Vagina (tissue), 2 donors: ENCODE results near the gene SP1. TPM values are rescaled to one million over a fixed set of nuclear protein-coding genes. Genes with fewer than 3 reads are reported as not detected.
"Not testable (repeated sequence)": the region's sequence is repeated elsewhere in the genome, so short reads cannot be mapped to it uniquely, and the experiment has no call there.

Experiments used
- DNase-seq, 2 donors: peaks; one replicate each; pipeline ENCODE4 v3.0.0-alpha.2; 2017; ENCODE audit errors: extremely low spot score in 2 of 2
- H3K27ac ChIP-seq: fragments of 200-600 bp; sonication (generic); one replicate; pipeline ENCODE4 v1.5.1; 2019
- H3K27me3 ChIP-seq: fragments of 200-600 bp; sonication (generic); one replicate; pipeline ENCODE4 v1.5.1; 2019
- H3K36me3 ChIP-seq, 2 donors: fragments of 200-600 bp; sonication (generic); one replicate each; pipeline ENCODE4 v1.5.1; 2017 to 2019
- H3K4me1 ChIP-seq: fragments of 200-600 bp; sonication (generic); one replicate; pipeline ENCODE4 v1.5.1; 2019
- H3K4me3 ChIP-seq, 2 donors: fragments of 200-600 bp; sonication (generic); 1 replicate in 1 of 2; 2 replicates in 1 of 2; pipeline ENCODE4 v1.5.1; 2016 to 2019
- H3K9me3 ChIP-seq: fragments of 200-600 bp; sonication (generic); one replicate; pipeline ENCODE4 v1.5.1; 2019
- POLR2A ChIP-seq, 2 donors: fragments of 450-650 bp; IDR thresholded peaks; one replicate each; pipeline ENCODE4 v1.6.1; 2017; ENCODE audit warnings: antibody characterized with exemption in 2 of 2, mild to moderate bottlenecking in 2 of 2, moderate library complexity in 2 of 2
- POLR2AphosphoS5 ChIP-seq, 2 donors: sonication (generic); formaldehyde crosslinking; IDR thresholded peaks; one replicate each; pipeline ENCODE4 v1.9.0; 2017; ENCODE audit warnings: antibody characterized with exemption in 2 of 2, mild to moderate bottlenecking in 2 of 2, low read depth in 1 of 2; ENCODE audit not compliant: insufficient read depth in 1 of 2
- intact Hi-C: fragments of 100-400 bp; cut with DNase I; formaldehyde crosslinking; loops from one replicate; pipeline ENCODE4 v1.15.1; 2023
- total RNA-seq: library from RNA; depleted of rRNA; stranded (reverse); fragments of >200 nt; gene quantifications from one replicate; pipeline ENCODE4 v1.2.3, GENCODE V29; 2016
- TF ChIP-seq, protein P1 (sequence below), 3 experiments: fragments of 450-650 bp in 2 of 3; fragments of 200-600 bp in 1 of 3; sonication (generic) in 1 of 3; IDR thresholded peaks; one replicate each; pipeline ENCODE4 v1.5.1; 2017 to 2019; ENCODE audit warnings: antibody characterized with exemption in 3 of 3, mild to moderate bottlenecking in 2 of 3, moderate library complexity in 2 of 3

Gene SP1
- total RNA-seq, 1 donor from 2014 or later = 76.1 TPM

GRCh38 chr12:53441040-53441833 lies 61.3 kb downstream of the SP1 start, which contains the start of gene PRR13:
PRR13 (plus strand) TSS chr12:53441734; CDS start chr12:53442715, 981 bp downstream.
- Histone ChIP-seq H3K36me3 (peaks cover 0 to 24% of the 10 kb centered on the region in 2 donors), H3K27me3 (no peaks in the 10 kb centered on the region), H3K9me3 (no peaks in the 10 kb centered on the region), H3K27ac (peak within 1 kb of the TSS; percentile 97), H3K4me3 (peak within 1 kb of the TSS; percentile 51 to 75), H3K4me1 (peaks cover 28% of the 10 kb centered on the region)
- peak; percentile 79 to 96 for TF ChIP-seq POLR2A (IDR thresholded peaks at IDR 0.05)
- TF ChIP-seq, protein P1, sequence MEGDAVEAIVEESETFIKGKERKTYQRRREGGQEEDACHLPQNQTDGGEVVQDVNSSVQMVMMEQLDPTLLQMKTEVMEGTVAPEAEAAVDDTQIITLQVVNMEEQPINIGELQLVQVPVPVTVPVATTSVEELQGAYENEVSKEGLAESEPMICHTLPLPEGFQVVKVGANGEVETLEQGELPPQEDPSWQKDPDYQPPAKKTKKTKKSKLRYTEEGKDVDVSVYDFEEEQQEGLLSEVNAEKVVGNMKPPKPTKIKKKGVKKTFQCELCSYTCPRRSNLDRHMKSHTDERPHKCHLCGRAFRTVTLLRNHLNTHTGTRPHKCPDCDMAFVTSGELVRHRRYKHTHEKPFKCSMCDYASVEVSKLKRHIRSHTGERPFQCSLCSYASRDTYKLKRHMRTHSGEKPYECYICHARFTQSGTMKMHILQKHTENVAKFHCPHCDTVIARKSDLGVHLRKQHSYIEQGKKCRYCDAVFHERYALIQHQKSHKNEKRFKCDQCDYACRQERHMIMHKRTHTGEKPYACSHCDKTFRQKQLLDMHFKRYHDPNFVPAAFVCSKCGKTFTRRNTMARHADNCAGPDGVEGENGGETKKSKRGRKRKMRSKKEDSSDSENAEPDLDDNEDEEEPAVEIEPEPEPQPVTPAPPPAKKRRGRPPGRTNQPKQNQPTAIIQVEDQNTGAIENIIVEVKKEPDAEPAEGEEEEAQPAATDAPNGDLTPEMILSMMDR (IDR thresholded peaks at IDR 0.05) = no peak
- peak; percentile 93 to 96 for TF ChIP-seq POLR2AphosphoS5 (IDR thresholded peaks at IDR 0.05; ENCODE audit: insufficient read depth in 1 of 2, low read depth in 1 of 2)
- intact Hi-C loops = no loop called here
- peak in 1 of 2 donors; percentile 100 for DNase-seq

DNA sequence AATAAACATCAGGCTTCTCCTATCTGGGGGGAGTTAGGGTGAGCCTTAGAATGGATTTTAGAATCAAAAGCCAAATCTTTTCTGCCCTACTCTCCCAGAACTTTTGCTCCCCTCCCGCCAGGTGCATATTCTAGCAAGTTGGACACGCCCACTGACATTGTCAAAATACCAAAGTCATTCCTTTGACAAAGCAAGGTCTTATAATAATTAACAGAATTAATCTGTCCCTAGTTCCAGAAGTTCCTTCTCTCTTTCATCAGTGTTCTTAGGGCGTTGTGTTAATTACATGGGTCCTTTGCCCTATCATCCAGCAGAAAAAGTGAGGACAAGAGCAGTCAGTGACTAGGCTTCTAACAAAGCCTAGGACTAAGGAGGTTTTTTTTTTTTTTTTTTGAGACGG lies 64.0 kb downstream of the SP1 start:
- intact Hi-C loops = no loop called here
- Histone ChIP-seq H3K36me3 (peaks cover 0 to 31% of the 10 kb centered on the region in 2 donors), H3K27me3 (no peaks in the 10 kb centered on the region), H3K27ac (no peak overlapping the region), H3K4me3 (no peak overlapping the region), H3K9me3 (no peaks in the 10 kb centered on the region), H3K4me1 (peaks cover 28% of the 10 kb centered on the region)
- no peak for TF ChIP-seq POLR2AphosphoS5 (IDR thresholded peaks at IDR 0.05; ENCODE audit: insufficient read depth in 1 of 2, low read depth in 1 of 2)
- no peak for DNase-seq

DNA sequence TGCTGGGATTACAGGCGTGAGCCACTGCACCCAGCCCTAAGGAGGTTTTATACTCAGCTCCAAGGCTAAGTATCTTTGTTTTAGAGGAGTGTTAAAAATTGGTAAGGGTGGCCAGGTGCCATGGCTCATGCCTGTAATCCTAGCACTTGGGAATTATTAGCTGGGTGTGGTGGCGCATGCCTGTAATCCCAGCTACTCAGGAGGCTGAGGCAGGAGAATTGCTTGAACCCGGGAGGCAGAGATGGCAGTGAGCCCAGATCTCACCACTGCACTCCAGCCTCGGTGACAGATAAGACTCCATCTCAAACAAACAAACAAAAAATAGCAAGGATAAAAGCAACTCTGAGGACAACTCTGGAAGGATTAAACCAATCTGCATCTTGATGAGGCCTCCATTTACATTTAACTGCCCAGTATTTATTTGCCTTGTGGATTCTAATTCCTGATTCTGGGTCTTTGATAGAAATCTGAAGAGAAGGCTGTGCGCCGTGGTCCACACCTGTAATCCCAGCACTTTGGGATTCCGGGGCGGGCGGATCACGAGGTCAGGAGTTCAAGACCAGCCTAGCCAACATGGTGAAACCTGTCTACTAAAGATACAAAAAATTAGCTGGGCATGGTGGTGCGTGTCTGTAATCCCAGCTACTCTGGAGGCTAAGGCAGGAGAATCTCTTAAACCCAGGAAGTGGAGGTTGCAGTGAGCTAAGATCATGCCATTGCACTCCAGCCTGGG lies 64.8 kb downstream of the SP1 start:
- H3K9me3 ChIP-seq, DNase-seq, H3K4me3 ChIP-seq, H3K27ac ChIP-seq, H3K27me3 ChIP-seq, intact Hi-C loops: not testable (repeated sequence)
- Histone ChIP-seq H3K4me1 (peaks cover 28% of the 10 kb centered on the region), H3K36me3 (peaks cover 0 to 31% of the 10 kb centered on the region in 2 donors)

- Histone ChIP-seq H3K27me3 (no peaks in the 10 kb centered on the region), H3K9me3 (no peaks in the 10 kb centered on the region), H3K27ac (no peak overlapping the region), H3K4me1 (peaks cover 25% of the 10 kb centered on the region), H3K4me3 (no peak overlapping the region), H3K36me3 (peaks cover 2 to 26% of the 10 kb centered on the region in 2 donors)
- intact Hi-C loops = loop anchor here (5.0 to 10.0 kb wide), 2 partner anchors 51 to 66 kb away; partner anchors contain the start of genes SP1 and TARBP2
- no peak for DNase-seq
- no peak for TF ChIP-seq POLR2AphosphoS5 (IDR thresholded peaks at IDR 0.05; ENCODE audit: insufficient read depth in 1 of 2, low read depth in 1 of 2)
- TF ChIP-seq, protein P1 (IDR thresholded peaks at IDR 0.05) = no peak
- no peak for TF ChIP-seq POLR2A (IDR thresholded peaks at IDR 0.05)
Observed at GRCh38 chr12:53450936-53451335, 71.0 kb downstream of the SP1 start.

GRCh38 chr12:53451661-53452158 lies 71.7 kb downstream of the SP1 start, which contains the start of gene PCBP2:
PCBP2 (plus strand) TSS chr12:53452102; CDS start chr12:53454801, 2,699 bp downstream.
- DNase-seq = peak; percentile 98
- H3K4me3 ChIP-seq = peak within 1 kb of the TSS; percentile 74 to 80
- H3K36me3 ChIP-seq = peaks cover 2 to 32% of the 10 kb centered on the region in 2 donors
- intact Hi-C loops = loop anchor here (5.0 to 10.0 kb wide), 2 partner anchors 51 to 67 kb away; partner anchors contain the start of genes SP1 and TARBP2
- peak within 1 kb of the TSS; percentile 98 for H3K27ac ChIP-seq
- peaks cover 25% of the 10 kb centered on the region for H3K4me1 ChIP-seq
- H3K9me3 ChIP-seq = no peaks in the 10 kb centered on the region
- no peaks in the 10 kb centered on the region for H3K27me3 ChIP-seq
- peak in 1 of 2 donors; percentile 59 for TF ChIP-seq POLR2A (IDR thresholded peaks at IDR 0.05)
- TF ChIP-seq POLR2AphosphoS5 (IDR thresholded peaks at IDR 0.05; ENCODE audit: insufficient read depth in 1 of 2, low read depth in 1 of 2) = peak; percentile 91 to 94
- TF ChIP-seq, protein P1 (IDR thresholded peaks at IDR 0.05) = peak; percentile 83 to 93 (median 84)
